SK-N-SH (cell line): ENCODE data around the gene COL4A2. TPM values are rescaled to one million over a fixed set of nuclear protein-coding genes. Genes with fewer than 3 reads are reported as not detected.

Source experiments
- CTCF ChIA-PET: fragments of 300-600, 350-600 bp; formaldehyde crosslinking; extraction: SDS; loops from one replicate; lab custom pipeline; 2021; lab: Yijun Ruan, JAX
- POLR2A ChIA-PET: fragments of 350-600 bp; sonication (Branson Sonifier 250); formaldehyde crosslinking; extraction: SDS; loops from one replicate; lab custom pipeline; 2020; ENCODE audit warnings: antibody characterized with exemption, inconsistent platforms; lab: Yijun Ruan, JAX
- DNase-seq: peaks from one replicate; pipeline ENCODE4 v3.0.0; 2012
- H2AFZ ChIP-seq: fragments of 200-600 bp; sonication (generic); 2 replicates; pipeline ENCODE4 v1.8.1; 2016; ENCODE audit warnings: antibody characterized with exemption, mild to moderate bottlenecking, low read depth
- H3F3A ChIP-seq: fragments of 200-600 bp; sonication (generic); replicated peaks from 2 replicates; pipeline ENCODE3; 2016; ENCODE audit warnings: antibody characterized with exemption, mild to moderate bottlenecking; ENCODE audit not compliant: insufficient read depth
- H3K27ac ChIP-seq, 2 experiments: fragments of 200-500 bp in 1 of 2; fragments of 200-600 bp in 1 of 2; sonication (Bioruptor generic) in 1 of 2; sonication (generic), shearing (Covaris generic) in 1 of 2; 2 replicates each; pipeline versions ENCODE4 v1.5.1 to v1.6.1; 2014 to 2016; ENCODE audit warnings: low read depth in 2 of 2, inconsistent platforms in 1 of 2, low read length in 1 of 2, mild to moderate bottlenecking in 1 of 2, mixed read lengths in 1 of 2
- H3K27me3 ChIP-seq: fragments of 200-600 bp; sonication (generic), shearing (Covaris generic); 2 replicates; pipeline ENCODE4 v1.6.1; 2016; ENCODE audit warnings: mixed run types; ENCODE audit not compliant: insufficient read depth
- H3K36me3 ChIP-seq, 2 experiments: fragments of 200-500 bp in 1 of 2; fragments of 200-600 bp in 1 of 2; sonication (Bioruptor generic) in 1 of 2; sonication (generic) in 1 of 2; replicated peaks in 1 of 2; 2 replicates each; pipeline versions ENCODE3 to v1.5.1; 2014 to 2016; ENCODE audit warnings: low read length in 1 of 2, mild to moderate bottlenecking in 1 of 2; ENCODE audit not compliant: insufficient read depth in 2 of 2, control insufficient read depth in 1 of 2
- H3K4me1 ChIP-seq, 2 experiments: fragments of 200-500 bp in 1 of 2; fragments of 200-600 bp in 1 of 2; sonication (Bioruptor generic) in 1 of 2; sonication (generic), shearing (Covaris generic) in 1 of 2; 2 replicates each; pipeline versions ENCODE4 v1.5.1 to v1.6.1; 2014 to 2016; ENCODE audit warnings: low read depth in 1 of 2, low read length in 1 of 2, mixed run types in 1 of 2; ENCODE audit not compliant: insufficient read depth in 2 of 2, control insufficient read depth in 1 of 2
- H3K4me2 ChIP-seq: fragments of 200-600 bp; sonication (generic), shearing (Covaris generic); 2 replicates; pipeline ENCODE4 v1.6.1; 2017; ENCODE audit warnings: mixed run types
- H3K4me3 ChIP-seq, 2 experiments: fragments of 200-500 bp in 1 of 2; fragments of 200-600 bp in 1 of 2; sonication (Bioruptor generic) in 1 of 2; sonication (generic), shearing (Covaris generic) in 1 of 2; 2 replicates each; pipeline versions ENCODE4 v1.5.1 to v1.8.1; 2014 to 2016; ENCODE audit warnings: low read depth in 2 of 2, inconsistent platforms in 1 of 2, low read length in 1 of 2, mild to moderate bottlenecking in 1 of 2, mixed read lengths in 1 of 2, moderate library complexity in 1 of 2
- H3K79me2 ChIP-seq: fragments of 200-600 bp; sonication (generic); 2 replicates; pipeline ENCODE4 v1.8.1; 2017; ENCODE audit warnings: mild to moderate bottlenecking; ENCODE audit not compliant: insufficient read depth
- H3K9ac ChIP-seq: fragments of 200-600 bp; sonication (generic); 2 replicates; pipeline ENCODE4 v1.6.1; 2017; ENCODE audit warnings: mixed run types
- H3K9me2 ChIP-seq: fragments of 200-600 bp; sonication (generic); 2 replicates; pipeline ENCODE4 v1.6.1; 2017; ENCODE audit warnings: mixed run types
- H3K9me3 ChIP-seq: fragments of 200-600 bp; sonication (generic); 2 replicates; pipeline ENCODE4 v1.6.1; 2017; ENCODE audit warnings: mixed run types, mild to moderate bottlenecking, moderate library complexity
- H4K20me1 ChIP-seq: fragments of 200-600 bp; sonication (generic); 2 replicates; pipeline ENCODE4 v1.6.1; 2017; ENCODE audit warnings: mild to moderate bottlenecking, mixed run types; ENCODE audit not compliant: insufficient read depth
- CHD2 ChIP-seq: fragments of 150-350 bp; IDR thresholded peaks from 2 replicates; pipeline ENCODE4 v1.6.1; 2018; ENCODE audit warnings: low read length; ENCODE audit not compliant: partially characterized antibody
- CTCF ChIP-seq: fragments of 200-600 bp; sonication (generic); IDR thresholded peaks from 2 replicates; pipeline ENCODE4 v1.6.1; 2017; ENCODE audit warnings: antibody characterized with exemption, mild to moderate bottlenecking, moderate library complexity
- EP300 ChIP-seq, 2 experiments: IDR thresholded peaks; 2 replicates each; pipeline versions ENCODE4 v1.4.0 to v1.6.1; 2012; ENCODE audit warnings: borderline replicate concordance in 1 of 2, low read depth in 1 of 2, low read length in 1 of 2
- FOSL2 ChIP-seq: IDR thresholded peaks from 2 replicates; pipeline ENCODE4 v1.4.0; 2012; ENCODE audit warnings: low read depth, mild to moderate bottlenecking, moderate library complexity, borderline replicate concordance
- FOXJ3 ChIP-seq: sonication (generic); formaldehyde crosslinking; IDR thresholded peaks from 2 replicates; pipeline ENCODE4 v1.5.1; 2020; ENCODE audit warnings: mild to moderate bottlenecking, missing genetic modification reagents
- FOXM1 ChIP-seq: IDR thresholded peaks from 2 replicates; pipeline ENCODE4 v1.4.0; 2012; ENCODE audit warnings: low read depth, mild to moderate bottlenecking
- GABPA ChIP-seq: IDR thresholded peaks from 2 replicates; pipeline ENCODE4 v1.4.0; 2012; ENCODE audit warnings: low read depth, mild to moderate bottlenecking
- JUND ChIP-seq: IDR thresholded peaks from 2 replicates; pipeline ENCODE4 v1.4.0; 2012
- MAX ChIP-seq: IDR thresholded peaks from 2 replicates; pipeline ENCODE4 v1.4.0; 2012; ENCODE audit warnings: low read depth
- MXI1 ChIP-seq: IDR thresholded peaks from 2 replicates; pipeline ENCODE4 v1.6.1; 2012; ENCODE audit warnings: mild to moderate bottlenecking, low read depth, low read length, improper control_type of control experiment
- NRF1 ChIP-seq: IDR thresholded peaks from 2 replicates; pipeline ENCODE4 v1.6.1; 2012; ENCODE audit warnings: low read depth, mild to moderate bottlenecking, low read length
- RCOR1 ChIP-seq: fragments of 150-350 bp; IDR thresholded peaks from 2 replicates; pipeline ENCODE4 v1.6.1; 2017; ENCODE audit warnings: antibody characterized with exemption, low read length
- REST ChIP-seq: IDR thresholded peaks from 2 replicates; pipeline ENCODE4 v1.6.1; 2012; ENCODE audit warnings: mild to moderate bottlenecking, low read depth, low read length, moderate library complexity
- RFX5 ChIP-seq: IDR thresholded peaks from 2 replicates; pipeline ENCODE4 v1.6.1; 2012; ENCODE audit warnings: mild to moderate bottlenecking, improper control_type of control experiment, low read length
- RXRA ChIP-seq: IDR thresholded peaks from 2 replicates; pipeline ENCODE4 v1.4.0; 2012; ENCODE audit warnings: low read depth, mild to moderate bottlenecking, borderline replicate concordance
- SMC3 ChIP-seq: IDR thresholded peaks from 2 replicates; pipeline ENCODE4 v1.6.1; 2012; ENCODE audit warnings: low read depth, low read length, improper control_type of control experiment
- TCF12 ChIP-seq: IDR thresholded peaks from 2 replicates; pipeline ENCODE4 v1.4.0; 2012
- YY1 ChIP-seq: IDR thresholded peaks from 2 replicates; pipeline ENCODE4 v1.4.0; 2012; ENCODE audit warnings: low read depth, mild to moderate bottlenecking
- whole genome bisulfite sequencing: methylation state at CpG from one replicate; pipeline ENCODE4 v1.1.6; 2017; ENCODE audit warnings: low lambda C conversion rate; 5-methylcytosine and 5-hydroxymethylcytosine counted together
- polyA plus RNA-seq, 3 experiments: library from polyadenylated mRNA; depleted of rRNA; stranded (reverse); fragments of >200 nt; gene quantifications; 2 replicates each; pipeline ENCODE4 v1.2.3, GENCODE V29; 2012

The COL4A2 gene
- polyA plus RNA-seq, 1 of the 3 experiments (the other 2 are of a cell fraction) = 137 TPM

- Histone ChIP-seq H3F3A (peaks cover 6% of the 10 kb centered on the region), H4K20me1 (peaks cover 42% of the 10 kb centered on the region; the same call in 1 of the 2 replicates), H3K36me3 (no peaks in the 10 kb centered on the region), H3K9me3 (no peaks in the 10 kb centered on the region), H3K9me2 (no peaks in the 10 kb centered on the region), H3K4me1 (peaks cover 0 to 12% of the 10 kb centered on the region in 2 experiments; a peak in 2 of 4 replicates), H3K4me2 (no peak overlapping the region), H3K27ac (no peak overlapping the region), H3K27me3 (no peaks in the 10 kb centered on the region), H3K79me2 (peaks cover 98% of the 10 kb centered on the region), H3K9ac (no peak overlapping the region), H2AFZ (no peak overlapping the region), H3K4me3 (no peak overlapping the region)
- POLR2A ChIA-PET = no interaction called here
- no peak for DNase-seq
- CTCF ChIA-PET = no interaction called here
- 79% methylated on average over 7 of the region's 7 CpGs for WGBS
- TF ChIP-seq MAX = no peak
- no peak for TF ChIP-seq FOXJ3 (CRISPR knock-in tag)
- TF ChIP-seq RXRA = no peak
- no peak for TF ChIP-seq YY1
- TF ChIP-seq MXI1 = no peak
- TF ChIP-seq FOXM1 = no peak
- TF ChIP-seq RFX5 = no peak
- no peak for TF ChIP-seq EP300 (IDR thresholded peaks at IDR 0.05; ENCODE audit: borderline replicate concordance in 1 of 2, low read depth in 1 of 2, low read length in 1 of 2)
- no peak for TF ChIP-seq GABPA
- TF ChIP-seq TCF12 = no peak
- TF ChIP-seq NRF1 = no peak
- TF ChIP-seq CTCF = no peak
Observed at GRCh38 chr13:110280985-110281688, 25.9 kb upstream of the COL4A2 start.

GRCh38 chr13:110281736-110282135, 25.3 kb upstream of the COL4A2 start:
- TF ChIP-seq JUND = no peak
- no peak for TF ChIP-seq REST
- TF ChIP-seq YY1 = no peak
- TF ChIP-seq CHD2 = no peak
- no peak for TF ChIP-seq FOSL2
- TF ChIP-seq RFX5 = no peak
- TF ChIP-seq SMC3 = no peak
- TF ChIP-seq RCOR1 = no peak
- TF ChIP-seq, all 33 proteins: peak for 0
- no peak for DNase-seq
- Histone ChIP-seq H3F3A (peaks cover 6% of the 10 kb centered on the region), H3K9ac (no peak overlapping the region), H3K4me3 (no peak overlapping the region), H3K4me1 (peaks cover 0 to 10% of the 10 kb centered on the region in 2 experiments; a peak in 1 of 4 replicates), H3K4me2 (no peak overlapping the region), H3K36me3 (no peaks in the 10 kb centered on the region), H4K20me1 (peaks cover 36% of the 10 kb centered on the region; the same call in 1 of the 2 replicates), H3K27ac (no peak overlapping the region), H2AFZ (no peak overlapping the region), H3K27me3 (no peaks in the 10 kb centered on the region), H3K79me2 (peaks cover 92% of the 10 kb centered on the region), H3K9me2 (no peaks in the 10 kb centered on the region), H3K9me3 (no peaks in the 10 kb centered on the region)
- POLR2A ChIA-PET = no interaction called here
- CTCF ChIA-PET = no interaction called here
- WGBS = 95% methylated on average over 5 of the region's 5 CpGs
